ENCODE data around the gene REXO5. TPM values are rescaled to one million over a fixed set of nuclear protein-coding genes. Genes with fewer than 3 reads are reported as not detected.

REXO5 gene
- total and polyA plus RNA-seq, 2 donors (not counting 3 experiments of a cell fraction or from before 2014, with no cell fraction given) = 2.3 to 11.5 TPM

- Histone ChIP-seq H2AFZ (ENCODE audit: low read depth, low read length) (no peak overlapping the region), H3K4me1 (ENCODE audit: control insufficient read depth, extremely low read depth, insufficient read depth, low read length) (no peaks in the 10 kb centered on the region), H3K27ac (ENCODE audit: insufficient read depth, low read depth, low read length) (no peak overlapping the region), H4K20me1 (replicated peaks; ENCODE audit: control insufficient read depth, extremely low read depth, insufficient read depth, low read length) (no peaks in the 10 kb centered on the region), H3K27me3 (ENCODE audit: control insufficient read depth in 2 of 2, insufficient read depth in 2 of 2, low read length in 2 of 2) (peaks cover 7% of the 10 kb centered on the region in 2 experiments), H3K36me3 (ENCODE audit: control insufficient read depth in 2 of 2, extremely low read depth in 1 of 2, insufficient read depth in 2 of 2, low read length in 2 of 2) (no peaks in the 10 kb centered on the region), H3K4me2 (ENCODE audit: insufficient read depth, low read length) (no peak overlapping the region), H3K9ac (replicated peaks; ENCODE audit: extremely low read depth, insufficient read depth, low read length) (no peak overlapping the region), H3K9me3 (replicated peaks; ENCODE audit: control insufficient read depth, insufficient read depth, low read length) (no peaks in the 10 kb centered on the region), H3K4me3 (replicated peaks in 1 of 3; ENCODE audit: insufficient read depth in 1 of 3, low read depth in 1 of 3, low read length in 3 of 3) (no peak overlapping the region), H3K79me2 (ENCODE audit: control insufficient read depth, insufficient read depth, low read length) (no peaks in the 10 kb centered on the region), H3K9me1 (replicated peaks; ENCODE audit: control insufficient read depth, extremely low read depth, insufficient read depth, low read length) (no peaks in the 10 kb centered on the region)
- intact Hi-C loops (cut with micrococcal nuclease) = no loop called here
- BruUV-seq (replicated peaks) = no TSS peak
- ChIA-PET CTCF (interaction anchor here (3.2 kb wide), 1 partner anchor 8 kb away, joined by 15 read pairs; no protein-coding TSS in a partner anchor), POLR2A (no interaction called here)
- DNase-seq (ENCODE audit: low read depth, low spot score) (no peak), FAIRE-seq (no peak)
- TF ChIP-seq FOS (IDR thresholded peaks at IDR 0.05; ENCODE audit: borderline replicate concordance, insufficient read depth, low read length) = no peak
- TF ChIP-seq JUN (IDR thresholded peaks at IDR 0.05; ENCODE audit: borderline replicate concordance, insufficient read depth, insufficient read length, low read depth) = no peak
- TF ChIP-seq MYC (IDR thresholded peaks at IDR 0.05; ENCODE audit: low read depth, low read length) = no peak
- no peak for TF ChIP-seq MAX (IDR thresholded peaks at IDR 0.05; ENCODE audit: insufficient read depth, insufficient read length)
- no peak for TF ChIP-seq POLR2A (IDR thresholded peaks at IDR 0.05; ENCODE audit: low read depth, low read length)
- TF ChIP-seq, protein P1, sequence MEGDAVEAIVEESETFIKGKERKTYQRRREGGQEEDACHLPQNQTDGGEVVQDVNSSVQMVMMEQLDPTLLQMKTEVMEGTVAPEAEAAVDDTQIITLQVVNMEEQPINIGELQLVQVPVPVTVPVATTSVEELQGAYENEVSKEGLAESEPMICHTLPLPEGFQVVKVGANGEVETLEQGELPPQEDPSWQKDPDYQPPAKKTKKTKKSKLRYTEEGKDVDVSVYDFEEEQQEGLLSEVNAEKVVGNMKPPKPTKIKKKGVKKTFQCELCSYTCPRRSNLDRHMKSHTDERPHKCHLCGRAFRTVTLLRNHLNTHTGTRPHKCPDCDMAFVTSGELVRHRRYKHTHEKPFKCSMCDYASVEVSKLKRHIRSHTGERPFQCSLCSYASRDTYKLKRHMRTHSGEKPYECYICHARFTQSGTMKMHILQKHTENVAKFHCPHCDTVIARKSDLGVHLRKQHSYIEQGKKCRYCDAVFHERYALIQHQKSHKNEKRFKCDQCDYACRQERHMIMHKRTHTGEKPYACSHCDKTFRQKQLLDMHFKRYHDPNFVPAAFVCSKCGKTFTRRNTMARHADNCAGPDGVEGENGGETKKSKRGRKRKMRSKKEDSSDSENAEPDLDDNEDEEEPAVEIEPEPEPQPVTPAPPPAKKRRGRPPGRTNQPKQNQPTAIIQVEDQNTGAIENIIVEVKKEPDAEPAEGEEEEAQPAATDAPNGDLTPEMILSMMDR (IDR thresholded peaks at IDR 0.05; ENCODE audit: extremely low read depth in 1 of 2, insufficient read depth in 1 of 2, low read depth in 1 of 2, low read length in 2 of 2) = no peak
- no peak for TF ChIP-seq EZH2 (IDR thresholded peaks at IDR 0.05; ENCODE audit: borderline replicate concordance, low read depth, low read length, severe bottlenecking)
- TF ChIP-seq POLR2AphosphoS5 (IDR thresholded peaks at IDR 0.05; ENCODE audit: insufficient read depth, low read depth, low read length) = no peak
- TF ChIP-seq GATA2 (IDR thresholded peaks at IDR 0.05; ENCODE audit: insufficient read depth, insufficient read length, low read depth, low read length) = no peak
- dilution Hi-C loops (cut with MboI; ENCODE audit: extremely low pct_ligation_motif_present, low sequenced_read_pairs) = no loop called here
These were observed 40.0 kb upstream of the REXO5 start for GRCh38 chr16:20766294-20766693.

Measured in endothelial cell of umbilical vein (primary cell).